ENCODE measurements around the gene SLC46A3.
"Not testable (repeated sequence)": the region's sequence is repeated elsewhere in the genome, so short reads cannot be mapped to it uniquely, and the experiment has no call there.

SLC46A3 gene, protein sequence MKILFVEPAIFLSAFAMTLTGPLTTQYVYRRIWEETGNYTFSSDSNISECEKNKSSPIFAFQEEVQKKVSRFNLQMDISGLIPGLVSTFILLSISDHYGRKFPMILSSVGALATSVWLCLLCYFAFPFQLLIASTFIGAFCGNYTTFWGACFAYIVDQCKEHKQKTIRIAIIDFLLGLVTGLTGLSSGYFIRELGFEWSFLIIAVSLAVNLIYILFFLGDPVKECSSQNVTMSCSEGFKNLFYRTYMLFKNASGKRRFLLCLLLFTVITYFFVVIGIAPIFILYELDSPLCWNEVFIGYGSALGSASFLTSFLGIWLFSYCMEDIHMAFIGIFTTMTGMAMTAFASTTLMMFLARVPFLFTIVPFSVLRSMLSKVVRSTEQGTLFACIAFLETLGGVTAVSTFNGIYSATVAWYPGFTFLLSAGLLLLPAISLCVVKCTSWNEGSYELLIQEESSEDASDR

DNA sequence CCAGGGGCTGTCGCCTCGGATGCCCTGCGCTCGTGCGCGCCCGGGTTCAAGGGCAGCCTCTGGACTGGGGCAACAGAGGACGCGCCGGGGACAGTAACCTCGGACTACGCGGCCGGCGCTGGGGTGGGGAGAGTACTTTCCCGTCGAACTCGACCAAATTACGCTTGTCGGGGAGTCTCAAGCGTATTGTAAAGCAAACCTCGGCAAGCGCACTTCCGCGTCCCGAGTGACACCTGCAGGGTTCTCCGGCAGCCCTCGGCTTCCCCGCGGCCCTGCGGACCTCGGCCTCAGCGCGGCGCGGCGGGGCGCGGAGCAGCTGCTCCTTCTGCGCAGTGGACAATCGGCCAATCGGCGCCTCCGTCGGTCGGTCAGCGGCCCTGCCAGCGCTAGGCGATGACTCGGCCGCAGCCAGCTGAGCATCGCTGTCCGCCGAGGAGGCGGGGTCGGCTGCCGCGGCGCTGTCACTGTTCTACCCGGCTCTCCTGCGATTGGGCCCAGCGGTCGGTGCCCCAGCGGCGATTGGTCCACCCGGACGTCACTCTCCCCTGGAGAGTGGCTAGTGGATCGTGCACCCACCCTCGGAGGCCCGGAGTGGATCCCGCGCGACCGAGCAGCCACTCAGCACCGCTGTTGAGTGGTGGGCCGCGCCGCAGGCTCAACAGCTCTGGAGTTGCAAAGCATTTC lies at the start of gene SLC46A3:
Gene SLC46A3 (minus strand): TSS at position 428 of the 684 bp plus-strand sequence. CDS start 972 bp downstream, outside the sequence.
- peak; percentile 92 for FAIRE-seq
- peak; percentile 95 for DNase-seq (ENCODE audit: extremely low spot score, insufficient read length, low read depth)

DNA sequence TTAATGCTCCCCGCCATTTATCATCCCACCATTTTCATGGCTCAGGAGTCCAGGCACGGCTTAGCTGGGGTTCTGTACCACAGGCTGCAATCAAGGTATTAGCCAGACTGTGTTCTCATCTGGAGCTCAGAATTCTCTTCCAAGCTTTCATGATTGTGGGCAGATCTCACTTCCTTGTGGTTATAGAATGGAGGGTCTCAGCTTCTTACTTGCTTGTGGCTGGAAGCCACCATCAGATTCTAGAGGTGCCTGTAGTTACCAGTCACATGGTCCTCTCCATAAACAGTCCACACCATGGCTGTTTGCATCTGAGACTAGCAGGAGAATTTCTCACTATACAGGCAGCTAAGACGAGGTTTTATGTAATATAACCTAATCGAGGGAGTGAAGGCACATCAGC lies 45.1 kb upstream of the SLC46A3 start:
- no peak for FAIRE-seq
- DNase-seq (ENCODE audit: extremely low spot score, insufficient read length, low read depth) = no peak

DNA sequence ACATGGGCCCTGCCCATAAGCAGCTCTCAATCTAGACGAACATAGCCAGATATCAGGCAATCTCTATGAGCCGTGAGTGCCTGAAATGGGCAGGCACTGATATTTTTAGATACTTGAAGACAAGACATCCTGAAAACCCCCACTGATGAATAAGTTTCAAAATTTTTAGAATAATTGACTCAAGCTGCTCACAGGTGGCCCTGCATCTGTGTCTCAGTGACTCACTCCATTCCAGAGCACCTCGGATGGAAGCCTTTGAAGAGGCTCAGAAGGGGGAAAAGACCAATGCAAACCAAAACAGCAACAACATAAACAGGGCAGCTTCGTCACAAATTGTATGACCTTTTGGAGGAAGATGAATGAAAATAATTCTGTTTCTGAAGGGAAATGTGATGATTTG lies 42.8 kb upstream of the SLC46A3 start:
- DNase-seq (ENCODE audit: extremely low spot score, insufficient read length, low read depth) = no peak
- no peak for FAIRE-seq

DNA sequence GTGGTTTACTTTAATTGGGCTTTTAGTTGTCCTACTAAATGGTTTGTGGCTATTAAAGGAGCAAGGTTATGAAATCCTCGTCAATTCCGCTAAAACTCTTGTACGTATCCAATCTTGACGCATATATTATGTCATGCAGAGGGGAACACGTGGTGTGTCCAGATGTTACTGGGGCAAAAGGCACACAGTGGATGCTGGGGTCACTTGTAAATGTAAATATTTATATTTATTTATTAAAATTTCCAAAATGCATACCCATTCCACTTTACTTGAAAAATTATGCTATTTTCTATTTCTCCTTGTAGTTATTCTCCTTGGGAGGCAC lies 36.7 kb upstream of the SLC46A3 start:
- no peak for FAIRE-seq
- DNase-seq (ENCODE audit: extremely low spot score, insufficient read length, low read depth) = no peak

DNA sequence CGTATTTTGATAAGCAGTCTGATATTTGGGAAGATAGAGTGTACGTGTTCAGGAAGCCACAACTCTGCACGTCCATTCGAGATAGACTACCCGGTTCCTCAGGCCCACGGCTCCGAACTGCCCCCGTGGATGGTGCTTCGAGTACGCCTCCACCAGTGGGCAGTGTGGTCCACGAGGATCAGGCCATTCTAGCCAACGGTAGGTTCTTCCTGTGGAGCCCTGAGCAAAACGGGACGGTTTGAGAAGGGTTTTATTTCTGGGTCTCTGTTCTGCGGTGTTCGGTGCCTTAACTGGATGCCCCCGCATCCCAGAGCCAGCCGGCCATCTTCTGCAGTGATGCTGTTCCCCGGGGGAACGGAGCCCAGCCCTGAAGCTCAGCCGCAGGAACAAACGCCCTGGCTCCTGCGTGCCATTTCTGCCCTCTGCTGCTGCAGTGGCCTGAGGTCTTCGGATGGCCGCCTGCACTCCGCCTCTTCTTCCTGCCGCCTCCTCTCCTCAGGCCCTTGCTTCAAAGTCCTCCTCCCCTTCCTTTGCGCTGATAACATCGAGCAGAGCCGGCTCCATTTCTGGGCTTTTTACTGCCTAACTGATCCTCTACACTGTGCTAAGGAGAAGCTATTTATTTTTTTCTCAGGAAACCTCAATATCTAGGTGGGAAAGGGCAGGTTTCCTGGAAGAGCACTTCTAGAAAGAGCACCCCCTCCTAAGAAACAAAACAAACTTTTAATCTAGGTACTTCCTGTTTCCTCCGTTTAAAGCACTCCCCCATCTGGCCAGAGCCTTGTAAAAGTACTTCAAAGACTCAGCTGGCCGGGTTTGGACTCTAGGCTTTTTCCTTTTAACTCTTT lies 36.2 kb upstream of the SLC46A3 start:
- no peak for FAIRE-seq
- no peak for DNase-seq (ENCODE audit: extremely low spot score, insufficient read length, low read depth)

DNA sequence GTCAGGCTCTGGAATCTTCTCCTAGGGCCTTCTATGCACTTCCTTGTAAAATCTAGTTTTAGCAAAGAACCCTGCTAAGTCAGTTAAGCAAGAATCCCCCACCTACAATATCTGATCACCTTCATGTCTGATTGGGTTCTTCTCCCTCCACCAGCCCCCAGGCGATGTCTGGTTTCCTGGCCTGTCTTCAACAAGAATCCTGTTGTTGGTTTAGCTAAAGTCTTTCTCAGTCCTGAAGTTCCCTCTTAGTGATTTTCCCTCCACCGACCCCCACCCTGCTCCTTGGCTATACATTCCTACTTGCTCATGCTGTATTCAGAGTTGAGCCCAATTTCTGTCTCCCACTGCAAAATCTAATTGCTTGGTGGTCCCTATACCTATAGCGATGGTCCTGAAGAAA lies 35.2 kb upstream of the SLC46A3 start:
- DNase-seq (ENCODE audit: extremely low spot score, insufficient read length, low read depth) = no peak
- FAIRE-seq = no peak

DNA sequence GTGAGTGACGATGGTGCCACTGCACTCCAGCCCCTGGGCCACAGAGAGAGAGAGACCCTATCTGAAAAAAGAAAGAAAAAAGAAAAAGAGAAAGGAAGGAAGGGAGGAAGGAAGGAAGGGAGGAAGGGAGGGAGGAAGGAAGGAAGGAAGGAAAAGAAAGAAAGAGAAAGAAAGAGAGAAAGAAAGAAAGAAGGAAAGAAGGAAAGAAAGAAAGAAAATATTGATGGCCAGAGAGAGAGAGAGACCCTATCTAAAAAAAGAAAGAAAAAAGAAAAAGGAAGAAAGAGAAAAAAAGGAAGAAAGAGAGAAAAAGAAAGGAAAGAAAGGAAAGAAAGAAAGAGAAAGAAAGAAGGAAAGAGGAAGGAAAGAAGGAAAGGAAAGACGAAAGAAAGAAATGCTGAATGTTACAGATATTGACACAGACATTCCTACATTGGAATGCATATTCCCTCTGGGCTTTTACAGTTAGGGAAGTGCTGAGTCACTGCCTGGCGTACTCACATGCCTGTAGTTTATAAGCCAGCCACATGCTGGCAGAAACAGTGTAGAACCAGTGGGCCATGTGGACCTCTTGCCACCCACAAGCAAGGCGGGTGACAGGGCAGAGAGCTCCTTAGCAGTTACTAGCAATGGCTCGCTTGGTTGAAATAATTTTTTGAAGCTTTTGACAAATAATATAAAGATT lies 34.6 kb upstream of the SLC46A3 start:
- DNase-seq (ENCODE audit: extremely low spot score, insufficient read length, low read depth) (no peak), FAIRE-seq (no peak)

DNA sequence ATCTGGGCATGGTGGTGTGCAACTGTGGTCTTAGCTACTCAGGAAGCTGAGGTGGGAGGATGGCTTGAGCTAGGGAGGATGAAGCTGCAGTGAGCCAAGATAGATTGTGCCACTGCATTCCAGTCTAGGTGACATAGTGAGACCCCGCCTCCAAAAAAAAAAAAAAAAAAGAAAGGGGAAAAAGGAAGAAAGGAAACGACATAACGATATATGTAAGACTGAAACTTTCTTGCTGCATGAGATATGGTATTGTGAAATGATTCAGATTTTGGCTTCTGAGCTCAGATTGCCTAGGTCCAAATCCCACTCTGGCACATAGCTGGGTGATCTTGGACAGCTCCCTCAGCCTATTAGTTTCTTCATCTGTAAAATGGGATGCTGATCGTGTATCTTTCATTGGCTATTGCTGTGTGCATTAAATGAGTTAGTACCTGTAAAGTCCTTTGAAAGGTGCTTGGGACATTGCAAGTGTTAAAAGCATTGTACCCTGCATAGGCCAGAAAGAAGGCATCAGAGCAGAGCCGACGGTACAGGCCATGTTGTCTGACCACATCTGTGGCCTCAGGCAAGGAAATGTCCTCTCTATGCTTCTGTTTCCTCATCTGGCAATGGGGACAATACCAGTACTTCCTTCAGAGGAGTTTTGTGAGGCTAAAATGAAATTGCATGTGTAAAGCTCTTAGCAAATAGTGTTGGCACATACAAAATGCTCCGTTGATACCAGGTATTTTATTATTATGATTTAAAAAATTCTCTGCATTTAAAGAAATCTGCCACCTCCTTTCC lies 32.6 kb upstream of the SLC46A3 start:
- FAIRE-seq (no peak), DNase-seq (ENCODE audit: extremely low spot score, insufficient read length, low read depth) (no peak)

DNA sequence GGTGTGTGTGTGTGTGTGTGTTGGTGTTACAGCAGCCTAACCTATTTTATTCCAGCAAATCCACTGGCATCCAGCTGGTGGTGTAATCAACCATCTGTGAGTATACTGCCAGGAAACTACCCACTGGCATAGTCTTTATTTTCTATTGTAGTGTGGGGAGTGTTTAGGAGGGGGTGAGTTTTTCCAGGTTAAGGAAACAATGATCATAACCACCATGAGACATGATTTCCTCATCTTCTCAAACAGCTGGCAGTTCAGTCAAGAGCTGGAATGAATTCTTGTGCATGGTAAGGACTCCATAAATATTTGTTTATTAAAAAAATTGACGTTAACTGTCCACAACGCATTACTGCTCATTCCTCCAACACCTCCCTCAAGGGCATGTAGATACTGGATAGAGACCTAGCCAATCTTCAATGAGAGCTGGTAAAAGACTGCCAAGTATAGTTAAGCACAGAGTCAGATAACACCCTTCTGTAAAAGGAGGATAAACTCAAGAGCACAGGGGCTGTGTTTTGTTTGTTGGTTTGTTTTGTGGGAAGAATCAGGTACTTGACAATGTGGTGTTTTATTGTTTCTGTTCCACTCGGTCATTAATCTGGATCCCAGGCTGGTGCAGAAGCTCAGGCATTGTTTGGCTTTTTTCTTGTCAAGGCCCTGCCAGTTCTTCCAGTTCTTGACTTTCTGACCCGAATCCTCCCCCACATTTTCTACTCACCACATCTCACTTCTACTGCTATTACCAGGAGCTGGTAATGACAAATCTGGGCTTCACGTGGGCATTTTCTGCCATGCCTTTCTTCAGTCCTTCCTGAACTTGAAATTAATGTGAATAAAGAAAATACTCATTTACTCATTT lies 31.6 kb upstream of the SLC46A3 start:
- no peak for DNase-seq (ENCODE audit: extremely low spot score, insufficient read length, low read depth)
- no peak for FAIRE-seq

DNA sequence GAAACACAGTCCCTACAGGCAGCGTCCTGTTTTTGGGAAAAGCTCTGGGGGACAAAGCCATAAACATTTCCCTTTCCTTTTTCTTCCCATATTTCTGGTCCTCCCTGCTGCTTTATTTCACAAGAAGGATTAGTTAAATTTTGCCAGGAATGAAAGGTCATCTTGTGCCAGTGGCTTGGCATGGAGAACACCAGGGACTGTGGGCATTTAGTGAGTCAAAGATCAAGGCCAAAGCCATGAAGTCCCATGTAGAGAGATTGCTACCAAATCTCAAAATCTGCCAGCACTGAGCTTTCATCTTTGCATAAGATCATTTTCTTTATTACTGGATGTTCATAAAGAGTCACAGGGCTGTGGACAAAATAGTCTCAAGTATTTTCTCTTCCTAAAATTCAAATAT lies 29.1 kb upstream of the SLC46A3 start:
- DNase-seq (ENCODE audit: extremely low spot score, insufficient read length, low read depth) (no peak), FAIRE-seq (no peak)

DNA sequence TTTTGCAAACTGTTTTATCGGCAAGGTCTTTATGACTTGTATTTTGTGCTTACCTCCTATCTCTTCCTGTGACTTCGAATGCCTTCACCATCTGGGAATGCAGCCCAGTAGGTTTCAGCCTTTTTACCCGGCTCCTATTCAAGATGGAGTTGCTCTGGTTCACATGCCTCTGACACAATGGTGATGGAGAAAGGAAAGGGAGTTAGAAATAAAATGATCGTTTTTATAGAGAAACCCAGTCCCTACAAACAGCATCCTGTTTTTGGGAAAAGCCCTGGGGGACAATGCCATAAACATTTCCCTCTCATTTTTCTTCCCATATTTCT lies 27.5 kb upstream of the SLC46A3 start:
- FAIRE-seq = no peak
- DNase-seq (ENCODE audit: extremely low spot score, insufficient read length, low read depth) = no peak

DNA sequence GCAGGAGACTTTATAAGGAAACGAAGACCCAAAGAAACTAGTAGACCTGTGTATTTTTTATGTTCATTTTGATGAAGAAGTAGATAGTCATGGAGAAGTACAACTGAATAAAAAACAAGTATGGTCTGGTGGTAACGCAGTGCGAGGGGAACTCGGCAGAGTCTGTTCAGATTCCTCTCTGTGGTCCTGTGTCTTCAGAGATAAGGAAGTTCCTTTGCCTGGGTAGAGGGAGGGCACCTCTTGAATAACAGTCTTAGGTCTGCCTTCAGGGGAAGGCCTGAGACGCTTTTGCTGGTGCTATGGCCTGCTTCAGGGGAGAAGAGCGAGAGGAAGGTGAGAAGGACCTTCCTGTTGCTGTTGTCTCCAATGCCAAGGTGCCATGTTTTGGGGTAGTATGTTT lies 25.9 kb upstream of the SLC46A3 start:
- no peak for DNase-seq (ENCODE audit: extremely low spot score, insufficient read length, low read depth)
- no peak for FAIRE-seq

DNA sequence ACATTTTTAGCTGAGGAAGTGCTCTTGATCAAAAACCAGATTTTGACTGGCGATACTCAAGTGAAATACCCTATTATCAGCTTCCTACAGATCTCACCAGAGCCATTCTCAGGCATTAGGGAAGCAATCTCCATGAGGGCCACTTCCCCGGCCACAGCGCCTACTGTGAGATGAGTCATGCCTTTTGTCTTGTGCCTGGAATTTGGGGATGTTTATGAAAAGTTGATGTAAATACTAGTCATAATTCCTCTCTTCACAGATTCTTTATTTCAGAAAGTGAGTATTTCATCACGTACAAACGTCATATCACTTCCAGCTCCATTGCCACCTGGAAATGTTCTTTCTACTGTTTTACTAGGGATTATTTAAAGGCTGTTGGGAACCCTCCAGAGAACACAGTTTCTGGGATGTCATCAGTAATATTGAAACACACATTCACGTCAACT lies 25.3 kb upstream of the SLC46A3 start:
- no peak for DNase-seq (ENCODE audit: extremely low spot score, insufficient read length, low read depth)
- FAIRE-seq = no peak

DNA sequence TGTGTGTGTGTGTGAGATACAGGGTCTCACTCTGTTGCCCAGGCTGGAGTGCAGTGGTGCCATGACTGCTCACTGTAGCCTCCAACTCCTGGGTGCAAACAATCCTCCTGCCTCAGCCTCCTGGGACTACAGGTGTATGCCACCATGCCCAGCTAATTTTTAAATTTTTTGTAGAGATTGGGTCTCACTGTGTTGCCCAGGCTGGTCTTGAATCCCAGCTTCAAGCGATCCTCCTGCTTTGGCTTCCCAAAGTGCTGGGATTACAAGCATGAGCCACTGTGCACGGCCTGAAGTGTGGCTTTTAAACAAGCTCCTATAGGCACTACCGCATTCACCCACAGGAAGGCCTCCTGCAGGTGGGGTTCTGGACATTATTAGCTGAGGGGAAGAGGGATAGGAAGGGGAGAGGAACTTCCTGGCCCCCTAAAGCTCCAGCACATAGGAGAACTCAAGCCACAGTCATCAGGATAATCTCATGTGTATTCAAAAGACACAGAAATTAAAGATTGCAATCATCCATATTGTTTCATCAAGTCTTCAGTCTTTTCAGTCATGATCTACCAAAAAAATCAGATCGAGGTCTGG lies 24.8 kb upstream of the SLC46A3 start:
- DNase-seq (ENCODE audit: extremely low spot score, insufficient read length, low read depth) = no peak
- no peak for FAIRE-seq

DNA sequence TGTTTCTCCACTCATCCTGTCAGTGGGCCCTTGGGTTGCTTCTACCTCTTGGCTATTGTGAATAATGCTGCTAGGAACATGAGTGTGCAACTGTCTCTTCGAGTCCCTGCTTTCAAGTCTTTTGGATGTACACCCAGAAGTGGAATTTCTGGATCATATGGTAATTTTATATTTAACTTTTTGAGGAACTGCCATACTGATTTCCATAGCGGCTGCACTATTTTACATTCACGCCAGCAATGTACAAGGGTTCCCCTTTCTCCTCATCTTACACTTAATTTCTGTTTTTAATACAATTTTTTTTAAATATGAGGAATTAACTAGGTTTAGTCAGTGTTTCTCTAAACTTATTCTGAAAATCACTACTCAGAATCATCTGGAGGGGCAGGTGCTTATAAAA lies 24.2 kb upstream of the SLC46A3 start:
- no peak for DNase-seq (ENCODE audit: extremely low spot score, insufficient read length, low read depth)
- FAIRE-seq = no peak

DNA sequence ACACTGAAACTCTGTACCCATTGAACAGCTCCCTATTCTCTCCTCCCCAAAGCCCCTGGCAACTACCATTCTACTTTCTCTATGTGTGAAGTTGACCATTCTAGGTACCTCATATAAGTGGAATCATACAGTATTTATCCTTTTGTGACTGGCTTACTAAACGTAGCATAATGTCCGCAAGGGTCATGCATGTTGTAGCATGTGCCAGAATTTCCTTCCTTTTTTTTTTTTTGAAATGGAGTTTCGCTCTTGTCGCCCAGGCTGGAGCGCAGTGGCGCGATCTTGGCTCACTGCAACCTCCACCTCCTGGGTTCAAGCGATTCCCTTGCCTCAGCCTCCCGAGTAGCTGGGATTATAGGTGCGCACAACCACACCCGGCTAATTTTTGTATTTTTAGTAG lies 23.7 kb upstream of the SLC46A3 start:
- DNase-seq (ENCODE audit: extremely low spot score, insufficient read length, low read depth); FAIRE-seq: not testable (repeated sequence)

DNA sequence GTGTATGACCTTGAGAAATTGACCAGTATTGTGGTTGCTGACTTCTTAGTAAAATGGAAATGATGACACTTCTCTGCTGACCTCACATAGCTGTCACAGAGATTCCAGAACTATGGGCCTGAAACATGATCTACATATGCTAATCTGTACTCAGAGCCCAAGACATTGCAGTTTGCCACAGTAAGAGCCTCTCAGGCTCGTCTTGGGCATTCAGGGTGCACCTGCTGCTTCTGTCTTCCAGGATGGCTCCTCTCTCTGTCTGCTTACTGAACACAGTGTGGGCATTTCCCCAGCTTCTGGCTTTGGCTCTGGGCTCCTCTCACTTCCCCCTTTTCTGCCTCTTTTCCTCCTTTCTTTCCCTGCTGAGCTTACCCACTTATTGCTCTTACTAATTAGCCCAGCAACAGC lies 22.3 kb upstream of the SLC46A3 start:
- DNase-seq (ENCODE audit: extremely low spot score, insufficient read length, low read depth) (no peak), FAIRE-seq (no peak)

DNA sequence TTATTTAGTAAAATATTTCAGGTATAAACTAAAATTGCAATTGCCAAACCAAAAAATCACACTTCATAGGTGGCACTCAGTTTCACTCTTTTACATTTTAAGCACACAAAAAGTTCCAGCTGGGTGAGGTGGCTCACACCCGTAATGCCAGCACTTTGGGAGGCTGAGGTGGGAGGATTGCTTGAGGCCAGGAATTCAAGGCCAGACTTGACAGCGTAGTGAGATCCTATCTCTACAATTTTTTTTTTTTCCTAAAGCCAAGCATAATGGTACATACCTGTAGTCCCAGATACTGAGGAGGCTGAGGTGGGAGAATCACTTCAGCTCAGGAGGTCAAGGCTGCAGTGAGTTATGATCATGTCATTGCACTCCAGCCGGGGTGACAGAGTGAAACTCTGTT lies 20.6 kb upstream of the SLC46A3 start:
- FAIRE-seq (no peak), DNase-seq (ENCODE audit: extremely low spot score, insufficient read length, low read depth) (no peak)

All from GM18507 (cell line).